ENCODE results near the gene ITLN2.

- TF ChIP-seq POLR2A (IDR thresholded peaks at IDR 0.05) (no peak), CTCF (IDR thresholded peaks at IDR 0.05) (no peak)
Measured at GRCh38 chr1:160904783-160905616, 49.6 kb downstream of the ITLN2 start.

Measured in tibial nerve (tissue), 3 donors.